Measurements from ENCODE around the gene PHEX. TPM values are rescaled to one million over a fixed set of nuclear protein-coding genes. Genes with fewer than 3 reads are reported as not detected.
A peak's percentile ranks its signal among the peaks of the same experiment; 100 is the strongest.

Gene PHEX
- polyA plus RNA-seq, 1 experiment = 0.17 TPM

- TF ChIP-seq CTCF (IDR thresholded peaks at IDR 0.05; ENCODE audit: insufficient read depth, low read depth, low read length) = no peak
- ChIA-PET POLR2A (no interaction called here), CTCF (interaction anchor here (1.3 kb wide), 1 partner anchor 9 kb away, joined by 6 read pairs; no protein-coding TSS in a partner anchor)
- H3K4me3 ChIP-seq (ENCODE audit: low read depth, low read length) = no peak overlapping the region
- DNase-seq (ENCODE audit: low read depth) = peak; percentile 31
- H3K27me3 ChIP-seq (ENCODE audit: control insufficient read depth, insufficient read depth, low read length) = no peaks in the 10 kb centered on the region
- no peaks in the 10 kb centered on the region for H3K36me3 ChIP-seq (ENCODE audit: control insufficient read depth, insufficient read depth, low read length)
Measured at GRCh38 chrX:22090181-22090580, 58.1 kb downstream of the PHEX start.

GRCh38 chrX:22093550-22093949 lies 61.4 kb downstream of the PHEX start:
- POLR2A ChIA-PET = no interaction called here
- no peak for TF ChIP-seq CTCF (IDR thresholded peaks at IDR 0.05; ENCODE audit: insufficient read depth, low read depth, low read length)
- no peak for DNase-seq (ENCODE audit: low read depth)
- Histone ChIP-seq H3K27me3 (ENCODE audit: control insufficient read depth, insufficient read depth, low read length) (no peaks in the 10 kb centered on the region), H3K4me3 (ENCODE audit: low read depth, low read length) (no peak overlapping the region), H3K36me3 (ENCODE audit: control insufficient read depth, insufficient read depth, low read length) (no peaks in the 10 kb centered on the region)
- CTCF ChIA-PET = interaction anchor here (1.7 kb wide), 1 partner anchor 12 kb away, joined by 4 read pairs; no protein-coding TSS in a partner anchor

- no peaks in the 10 kb centered on the region for H3K27me3 ChIP-seq (ENCODE audit: control insufficient read depth, insufficient read depth, low read length)
- CTCF ChIA-PET = interaction anchor here (0.8 to 1.0 kb wide), 3 partner anchors 9 to 99 kb away, joined by 3 to 4 read pairs (median 3); no protein-coding TSS in a partner anchor
- POLR2A ChIA-PET = no interaction called here
- no peak for DNase-seq (ENCODE audit: low read depth)
- no peaks in the 10 kb centered on the region for H3K36me3 ChIP-seq (ENCODE audit: control insufficient read depth, insufficient read depth, low read length)
- no peak overlapping the region for H3K4me3 ChIP-seq (ENCODE audit: low read depth, low read length)
- TF ChIP-seq CTCF (IDR thresholded peaks at IDR 0.05; ENCODE audit: insufficient read depth, low read depth, low read length) = no peak
Measured at GRCh38 chrX:22095286-22095685, 63.2 kb downstream of the PHEX start.

GRCh38 chrX:22095856-22096255 lies 63.7 kb downstream of the PHEX start:
- POLR2A ChIA-PET = no interaction called here
- H3K36me3 ChIP-seq (ENCODE audit: control insufficient read depth, insufficient read depth, low read length) = no peaks in the 10 kb centered on the region
- no peaks in the 10 kb centered on the region for H3K27me3 ChIP-seq (ENCODE audit: control insufficient read depth, insufficient read depth, low read length)
- DNase-seq (ENCODE audit: low read depth) = no peak
- no peak for TF ChIP-seq CTCF (IDR thresholded peaks at IDR 0.05; ENCODE audit: insufficient read depth, low read depth, low read length)
- CTCF ChIA-PET = interaction anchor here (0.9 to 1.0 kb wide), 2 partner anchors 14 to 98 kb away, joined by 3 to 4 read pairs; no protein-coding TSS in a partner anchor
- no peak overlapping the region for H3K4me3 ChIP-seq (ENCODE audit: low read depth, low read length)

- Histone ChIP-seq H3K4me3 (ENCODE audit: low read depth, low read length) (no peak overlapping the region), H3K36me3 (ENCODE audit: control insufficient read depth, insufficient read depth, low read length) (no peaks in the 10 kb centered on the region), H3K27me3 (ENCODE audit: control insufficient read depth, insufficient read depth, low read length) (no peaks in the 10 kb centered on the region)
- ChIA-PET POLR2A (no interaction called here), CTCF (no interaction called here)
- TF ChIP-seq CTCF (IDR thresholded peaks at IDR 0.05; ENCODE audit: insufficient read depth, low read depth, low read length) = no peak
- no peak for DNase-seq (ENCODE audit: low read depth)
Measured at GRCh38 chrX:22097012-22097694, 65.0 kb downstream of the PHEX start.
